Measurements from ENCODE around the gene EDIL3. TPM values are rescaled to one million over a fixed set of nuclear protein-coding genes. Genes with fewer than 3 reads are reported as not detected.

Gene EDIL3
- polyA plus RNA-seq, 1 donor (not counting 4 experiments of a cell fraction or from before 2014, with no cell fraction given), result 0.34 TPM

DNA sequence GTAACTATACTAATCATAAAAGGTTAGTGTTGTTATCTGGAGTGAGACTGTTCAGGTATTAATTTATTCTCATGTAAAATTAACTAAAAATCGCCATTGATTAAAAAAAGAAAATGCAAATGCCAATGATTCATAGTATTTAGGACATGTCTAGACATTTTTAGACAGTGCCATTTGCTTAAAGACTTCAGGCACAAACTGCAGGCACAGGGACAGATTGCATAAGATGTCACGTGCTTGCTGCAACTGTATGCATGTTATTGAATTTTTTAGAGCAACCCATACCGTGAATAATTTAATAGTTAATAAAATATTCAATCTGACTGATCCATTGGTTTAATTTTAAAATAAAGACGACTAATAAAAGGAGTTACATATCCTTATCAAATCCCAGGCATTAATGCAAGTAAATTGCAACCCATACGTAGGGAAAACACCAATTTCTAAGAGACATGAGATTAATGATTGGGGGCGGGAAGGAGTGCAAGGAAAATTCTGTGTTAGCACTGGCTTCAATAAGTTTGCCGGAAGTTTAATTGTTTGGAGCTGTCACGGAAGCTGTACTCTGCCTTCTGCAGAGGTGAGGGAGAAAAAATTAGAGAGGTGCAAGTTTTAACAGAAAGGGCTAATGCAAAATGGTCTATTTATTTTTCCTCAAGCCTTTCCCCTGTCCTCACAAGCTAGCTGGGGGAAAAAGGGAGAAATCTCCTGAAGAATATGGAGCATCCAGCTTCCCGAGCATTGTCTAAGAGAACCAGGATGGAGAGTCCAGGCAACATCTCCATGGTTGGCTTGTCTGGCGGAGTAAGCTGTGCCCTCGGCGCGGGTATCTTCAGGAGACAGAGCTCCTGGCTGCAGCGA lies 2.9 kb downstream of the EDIL3 start:
- H3K79me2 ChIP-seq (ENCODE audit: control insufficient read depth, insufficient read depth, low read length), result no peaks in the 10 kb centered on the region
- H2AFZ ChIP-seq (ENCODE audit: control insufficient read depth, low read length), result no peak overlapping the region
- FAIRE-seq, result peak; percentile 65
- DNase-seq (ENCODE audit: low read depth, low spot score), result no peak
- dilution Hi-C loops (cut with MboI; ENCODE audit: extremely low pct_ligation_motif_present, low sequenced_read_pairs), result no loop called here
- H4K20me1 ChIP-seq (ENCODE audit: control insufficient read depth, extremely low read depth, insufficient read depth, low read length), result no peaks in the 10 kb centered on the region
- H3K9me3 ChIP-seq (ENCODE audit: control insufficient read depth, low read depth, low read length), result no peaks in the 10 kb centered on the region
- H3K27ac ChIP-seq (ENCODE audit: control insufficient read depth, insufficient read depth, low read length), result no peak overlapping the region
- H3K9ac ChIP-seq (ENCODE audit: control insufficient read depth, extremely low read depth, insufficient read depth, low read length), result no peak overlapping the region
- peak overlapping the region; percentile 25 to 73 (median 67) for H3K4me3 ChIP-seq (ENCODE audit: control insufficient read depth in 2 of 3, extremely low read depth in 1 of 3, insufficient read depth in 2 of 3, low read depth in 1 of 3, low read length in 3 of 3)
- peaks cover 34% of the 10 kb centered on the region for H3K27me3 ChIP-seq (ENCODE audit: control insufficient read depth, extremely low read depth, insufficient read depth, low read length)
- H3K36me3 ChIP-seq (ENCODE audit: control insufficient read depth in 2 of 2, extremely low read depth in 1 of 2, insufficient read depth in 2 of 2, low read length in 2 of 2), result no peaks in the 10 kb centered on the region
- peaks cover 20% of the 10 kb centered on the region for H3K4me1 ChIP-seq (ENCODE audit: control insufficient read depth, extremely low read depth, insufficient read depth, low read length)
- peak overlapping the region; percentile 93 for H3K4me2 ChIP-seq (ENCODE audit: control insufficient read depth, extremely low read depth, insufficient read depth, low read depth, low read length)
- H3K9me1 ChIP-seq (ENCODE audit: control insufficient read depth, extremely low read depth, insufficient read depth, low read length), result no peaks in the 10 kb centered on the region
- TF ChIP-seq, protein P1, sequence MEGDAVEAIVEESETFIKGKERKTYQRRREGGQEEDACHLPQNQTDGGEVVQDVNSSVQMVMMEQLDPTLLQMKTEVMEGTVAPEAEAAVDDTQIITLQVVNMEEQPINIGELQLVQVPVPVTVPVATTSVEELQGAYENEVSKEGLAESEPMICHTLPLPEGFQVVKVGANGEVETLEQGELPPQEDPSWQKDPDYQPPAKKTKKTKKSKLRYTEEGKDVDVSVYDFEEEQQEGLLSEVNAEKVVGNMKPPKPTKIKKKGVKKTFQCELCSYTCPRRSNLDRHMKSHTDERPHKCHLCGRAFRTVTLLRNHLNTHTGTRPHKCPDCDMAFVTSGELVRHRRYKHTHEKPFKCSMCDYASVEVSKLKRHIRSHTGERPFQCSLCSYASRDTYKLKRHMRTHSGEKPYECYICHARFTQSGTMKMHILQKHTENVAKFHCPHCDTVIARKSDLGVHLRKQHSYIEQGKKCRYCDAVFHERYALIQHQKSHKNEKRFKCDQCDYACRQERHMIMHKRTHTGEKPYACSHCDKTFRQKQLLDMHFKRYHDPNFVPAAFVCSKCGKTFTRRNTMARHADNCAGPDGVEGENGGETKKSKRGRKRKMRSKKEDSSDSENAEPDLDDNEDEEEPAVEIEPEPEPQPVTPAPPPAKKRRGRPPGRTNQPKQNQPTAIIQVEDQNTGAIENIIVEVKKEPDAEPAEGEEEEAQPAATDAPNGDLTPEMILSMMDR (optimal IDR thresholded peaks at IDR 0.05 in 1 of 3, IDR thresholded peaks at IDR 0.05 in 1 of 3, conservative IDR thresholded peaks at IDR 0.05 in 1 of 3; ENCODE audit: extremely low read depth in 1 of 3, insufficient read depth in 2 of 3, low read length in 3 of 3), result no peak
- TF ChIP-seq EZH2 (IDR thresholded peaks at IDR 0.05; ENCODE audit: low read length), result no peak

DNA sequence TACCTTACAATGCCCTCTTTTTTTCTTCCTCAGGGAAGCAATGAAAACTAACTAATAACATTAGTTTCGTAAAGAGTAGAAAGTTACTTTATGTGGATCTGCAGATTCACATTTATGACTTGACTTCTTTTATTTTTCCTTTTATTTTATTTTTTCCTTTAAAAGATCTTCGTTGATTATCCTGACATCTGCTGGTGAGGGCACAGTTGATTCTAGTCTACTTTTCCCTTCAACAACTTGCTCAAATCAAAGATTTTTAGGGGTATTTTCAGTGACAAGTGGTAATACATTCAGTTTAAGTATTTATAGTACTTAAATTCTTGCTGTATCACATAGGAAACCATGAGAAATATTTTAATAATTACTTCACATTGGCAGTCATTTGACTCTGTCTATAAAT lies 4.9 kb downstream of the EDIL3 start:
- no peaks in the 10 kb centered on the region for H4K20me1 ChIP-seq (ENCODE audit: control insufficient read depth, extremely low read depth, insufficient read depth, low read length)
- H3K27ac ChIP-seq (ENCODE audit: control insufficient read depth, insufficient read depth, low read length), result no peak overlapping the region
- DNase-seq (ENCODE audit: low read depth, low spot score) (no peak), FAIRE-seq (no peak)
- peaks cover 15% of the 10 kb centered on the region for H3K4me1 ChIP-seq (ENCODE audit: control insufficient read depth, extremely low read depth, insufficient read depth, low read length)
- no peak overlapping the region for H3K4me2 ChIP-seq (ENCODE audit: control insufficient read depth, extremely low read depth, insufficient read depth, low read depth, low read length)
- no peak overlapping the region for H3K4me3 ChIP-seq (ENCODE audit: control insufficient read depth in 2 of 3, extremely low read depth in 1 of 3, insufficient read depth in 2 of 3, low read depth in 1 of 3, low read length in 3 of 3)
- peaks cover 25% of the 10 kb centered on the region for H3K27me3 ChIP-seq (ENCODE audit: control insufficient read depth, extremely low read depth, insufficient read depth, low read length)
- no peaks in the 10 kb centered on the region for H3K36me3 ChIP-seq (ENCODE audit: control insufficient read depth in 2 of 2, extremely low read depth in 1 of 2, insufficient read depth in 2 of 2, low read length in 2 of 2)
- H3K9me1 ChIP-seq (ENCODE audit: control insufficient read depth, extremely low read depth, insufficient read depth, low read length), result no peaks in the 10 kb centered on the region
- no peak overlapping the region for H2AFZ ChIP-seq (ENCODE audit: control insufficient read depth, low read length)
- TF ChIP-seq, protein P1 (optimal IDR thresholded peaks at IDR 0.05 in 1 of 3, IDR thresholded peaks at IDR 0.05 in 1 of 3, conservative IDR thresholded peaks at IDR 0.05 in 1 of 3; ENCODE audit: extremely low read depth in 1 of 3, insufficient read depth in 2 of 3, low read length in 3 of 3), result no peak
- TF ChIP-seq EZH2 (IDR thresholded peaks at IDR 0.05; ENCODE audit: low read length), result no peak
- no peak overlapping the region for H3K9ac ChIP-seq (ENCODE audit: control insufficient read depth, extremely low read depth, insufficient read depth, low read length)
- no peaks in the 10 kb centered on the region for H3K9me3 ChIP-seq (ENCODE audit: control insufficient read depth, low read depth, low read length)
- no peaks in the 10 kb centered on the region for H3K79me2 ChIP-seq (ENCODE audit: control insufficient read depth, insufficient read depth, low read length)
- dilution Hi-C loops (cut with MboI; ENCODE audit: extremely low pct_ligation_motif_present, low sequenced_read_pairs), result no loop called here

Data from keratinocyte (primary cell).